Tibial artery (tissue), 4 donors: ENCODE measurements around the gene SNRPD2.

Experiments
- DNase-seq, 2 donors: peaks; one replicate each; pipeline ENCODE4 v3.0.0-alpha.2; 2019
- H3K27ac ChIP-seq, 2 donors: fragments of 200-600 bp; sonication (generic) in 1 of 2; 1 replicate in 1 of 2; 2 replicates in 1 of 2; pipeline ENCODE4 v1.5.1; 2018 to 2019; ENCODE audit warnings: mild to moderate bottlenecking in 1 of 2
- H3K27me3 ChIP-seq, 2 donors: fragments of 200-600 bp; sonication (generic) in 1 of 2; one replicate each; pipeline versions ENCODE4 v1.5.1 to v1.6.0; 2016 to 2019
- H3K36me3 ChIP-seq, 3 donors: fragments of 200-600 bp; sonication (generic) in 2 of 3; one replicate each; pipeline ENCODE4 v1.5.1; 2016 to 2019; ENCODE audit warnings: mild to moderate bottlenecking in 2 of 3
- H3K4me1 ChIP-seq, 4 donors: fragments of 200-600 bp; sonication (generic) in 2 of 4; 1 replicate in 3 of 4; 2 replicates in 1 of 4; pipeline ENCODE4 v1.5.1; 2016 to 2019
- H3K4me3 ChIP-seq, 2 donors: fragments of 200-600 bp; sonication (generic) in 1 of 2; 1 replicate in 1 of 2; 2 replicates in 1 of 2; pipeline ENCODE4 v1.5.1; 2018 to 2019; ENCODE audit warnings: mild to moderate bottlenecking in 2 of 2
- H3K9me3 ChIP-seq, 3 donors: fragments of 200-600 bp; sonication (generic) in 1 of 3; one replicate each; pipeline ENCODE4 v1.5.1; 2016 to 2019
- CTCF ChIP-seq, 2 experiments: fragments of 200-600 bp in 1 of 2; fragments of 450-650 bp in 1 of 2; IDR thresholded peaks; one replicate each; pipeline ENCODE4 v1.5.1; 2017 to 2019; ENCODE audit warnings: antibody characterized with exemption in 2 of 2, mild to moderate bottlenecking in 1 of 2, moderate library complexity in 1 of 2
- intact Hi-C: fragments of 100-400 bp; cut with DNase I; formaldehyde crosslinking; loops from one replicate; pipeline ENCODE4 v1.15.0; 2023; ENCODE audit warnings: low total_unique reads

Gene SNRPD2

GRCh38 chr19:45691516-45692186 lies at the start of gene SNRPD2:
Gene SNRPD2, minus strand, starts transcription at chr19:45691953. Its CDS starts 65 bp downstream, at chr19:45691888.
- peaks cover 19 to 37% (median 28%) of the 10 kb centered on the region in 3 donors for H3K36me3 ChIP-seq
- no peaks in the 10 kb centered on the region for H3K9me3 ChIP-seq
- no peak for TF ChIP-seq CTCF (IDR thresholded peaks at IDR 0.05)
- H3K27me3 ChIP-seq: no peaks in the 10 kb centered on the region
- peak; percentile 94 to 96 for DNase-seq
- H3K27ac ChIP-seq: peak within 1 kb of the TSS; percentile 80 to 96
- peak within 1 kb of the TSS; percentile 82 to 85 for H3K4me3 ChIP-seq
- peaks cover 0 to 22% (median 16%) of the 10 kb centered on the region in 4 donors for H3K4me1 ChIP-seq
- intact Hi-C loops: no loop called here

GRCh38 chr19:45739498-45740439 lies 48.0 kb upstream of the SNRPD2 start:
- no peak for TF ChIP-seq CTCF (IDR thresholded peaks at IDR 0.05)
- H3K4me1 ChIP-seq: no peaks in the 10 kb centered on the region
- H3K4me3 ChIP-seq: no peak overlapping the region
- no peaks in the 10 kb centered on the region for H3K36me3 ChIP-seq
- H3K27me3 ChIP-seq: no peaks in the 10 kb centered on the region
- H3K27ac ChIP-seq: no peak overlapping the region
- intact Hi-C loops: no loop called here
- no peak for DNase-seq
- H3K9me3 ChIP-seq: no peaks in the 10 kb centered on the region

DNA sequence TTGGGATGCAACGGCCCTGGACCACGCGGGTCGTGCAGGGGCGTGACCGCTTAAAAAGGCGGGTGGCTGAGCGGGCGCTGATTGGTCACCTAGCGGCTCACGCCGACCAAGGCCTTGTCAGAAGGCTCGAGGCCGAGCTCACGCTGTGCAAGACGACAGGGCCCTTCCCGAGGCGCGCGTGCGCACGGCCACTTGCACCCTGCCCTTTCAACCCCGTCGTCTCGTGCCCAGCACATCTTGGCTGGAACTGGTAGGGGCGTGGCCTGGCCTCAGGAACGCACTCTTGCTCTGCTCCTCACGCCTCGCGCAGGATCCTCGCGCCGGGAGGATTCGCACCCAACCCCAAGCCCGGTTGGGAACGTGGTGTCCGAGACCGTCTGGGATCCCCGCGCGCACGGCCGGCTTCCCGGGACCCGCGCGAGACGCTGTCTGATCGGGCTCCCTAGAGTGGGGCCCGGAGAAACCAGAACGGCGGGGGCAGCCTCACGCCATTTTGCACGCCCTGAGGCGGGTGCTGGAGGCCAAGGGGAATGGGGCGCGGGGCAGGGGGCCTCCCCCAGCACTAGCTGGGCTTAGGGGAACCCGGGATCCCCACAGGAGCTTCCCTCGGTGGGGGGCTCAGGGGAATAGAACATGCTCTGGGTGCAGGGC lies 41.5 kb upstream of the SNRPD2 start, which contains the start of gene MEIOSIN:
Gene MEIOSIN (plus strand): TSS at position 280 of the 651 bp plus-strand sequence. CDS start 1,938 bp downstream, outside the sequence.
- TF ChIP-seq CTCF (IDR thresholded peaks at IDR 0.05): no peak
- H3K4me3 ChIP-seq: no peak within 1 kb of the TSS
- no peak within 1 kb of the TSS for H3K27ac ChIP-seq
- intact Hi-C loops: no loop called here
- no peaks in the 10 kb centered on the region for H3K36me3 ChIP-seq
- H3K27me3 ChIP-seq: no peaks in the 10 kb centered on the region
- no peaks in the 10 kb centered on the region for H3K9me3 ChIP-seq
- no peak for DNase-seq
- peaks cover 0 to 21% (median 12%) of the 10 kb centered on the region in 4 donors for H3K4me1 ChIP-seq

DNA sequence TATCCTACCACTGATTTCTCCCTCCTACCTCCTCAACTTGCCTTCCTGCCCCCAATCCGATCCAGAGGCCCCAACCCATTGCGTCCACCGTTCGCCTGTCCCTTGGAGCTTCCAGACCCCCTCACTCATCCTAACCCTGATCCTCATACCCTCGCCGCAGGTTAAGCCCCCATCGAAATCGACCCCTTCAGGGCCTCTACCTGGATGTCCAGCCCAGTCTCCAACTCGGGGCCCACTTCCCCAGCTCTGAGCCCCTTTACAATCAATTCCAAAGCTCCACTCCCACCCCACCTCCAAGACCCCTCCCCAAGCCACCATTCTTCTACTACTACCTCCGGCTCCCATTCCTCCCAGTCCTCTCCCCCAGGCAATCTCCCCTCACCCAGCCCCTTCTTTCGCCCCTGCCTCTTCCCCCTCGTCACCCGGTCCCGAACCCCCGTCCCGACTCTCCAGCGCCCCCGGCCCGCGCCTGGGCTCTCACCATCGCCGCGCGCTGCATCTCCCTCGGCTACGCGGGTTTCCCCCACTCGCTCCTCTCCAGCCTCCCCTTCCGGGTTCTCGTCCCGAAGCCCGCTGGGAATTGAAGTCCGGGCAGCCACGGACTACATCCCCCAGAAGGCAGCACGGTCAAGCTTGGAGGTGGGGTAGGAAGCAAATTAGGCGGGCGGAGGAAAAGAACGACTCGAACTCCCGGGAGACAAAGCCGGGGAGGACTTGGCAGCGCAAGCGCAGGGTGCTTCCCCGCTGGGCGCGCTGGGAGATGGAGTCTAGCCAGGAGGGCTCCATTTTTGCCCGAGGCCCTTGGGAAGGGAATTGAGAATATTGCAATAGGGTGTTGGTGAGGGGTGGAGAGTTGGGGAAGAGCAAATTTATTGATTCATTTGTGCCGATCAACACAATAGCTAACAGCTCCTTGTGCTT lies 38.9 kb upstream of the SNRPD2 start, which contains the start of gene FBXO46:
Gene FBXO46 (minus strand): TSS at position 529 of the 921 bp plus-strand sequence. CDS start 17,401 bp downstream, outside the sequence.
- TF ChIP-seq CTCF (IDR thresholded peaks at IDR 0.05): no peak

More for the DNA sequence above, 38.9 kb upstream of the SNRPD2 start, which contains the start of gene FBXO46:
- DNase-seq: peak; percentile 97 to 99
- no peaks in the 10 kb centered on the region for H3K9me3 ChIP-seq
- peaks cover 0 to 27% (median 12%) of the 10 kb centered on the region in 4 donors for H3K4me1 ChIP-seq
- H3K36me3 ChIP-seq: no peaks in the 10 kb centered on the region
- H3K4me3 ChIP-seq: peak within 1 kb of the TSS; percentile 80 to 93
- no peaks in the 10 kb centered on the region for H3K27me3 ChIP-seq
- peak within 1 kb of the TSS; percentile 77 to 86 for H3K27ac ChIP-seq
- intact Hi-C loops: no loop called here
